HepG2 (cell line): ENCODE data around the gene IFT122. TPM values are rescaled to one million over a fixed set of nuclear protein-coding genes. Genes with fewer than 3 reads are reported as not detected.
A peak's percentile ranks its signal among the peaks of the same experiment; 100 is the strongest.

Experiments
- ADNP ChIP-seq: sonication (generic); formaldehyde crosslinking; IDR thresholded peaks from 2 replicates; pipeline ENCODE4 v1.4.0; 2020; ENCODE audit warnings: missing genetic modification reagents
- ETV5 ChIP-seq: IDR thresholded peaks from 2 replicates; pipeline ENCODE4 v1.6.1; 2018; ENCODE audit warnings: missing biosample characterization, missing genetic modification reagents, inconsistent platforms, borderline replicate concordance
- FOXA3 ChIP-seq: IDR thresholded peaks from 2 replicates; pipeline ENCODE4 v1.6.1; 2016; ENCODE audit warnings: missing genetic modification reagents, missing compliant biosample characterization
- KMT2B ChIP-seq: IDR thresholded peaks from 2 replicates; pipeline ENCODE4 v1.6.1; 2016; ENCODE audit warnings: missing genetic modification reagents, missing compliant biosample characterization
- MAFF ChIP-seq: IDR thresholded peaks from 2 replicates; pipeline ENCODE4 v1.6.1; 2011; ENCODE audit warnings: low read depth, low read length, improper control_type of control experiment
- MAFK ChIP-seq, 2 experiments: IDR thresholded peaks in 1 of 2; conservative IDR thresholded peaks in 1 of 2; 2 replicates each; pipeline ENCODE4 v1.6.1; 2011; ENCODE audit warnings: improper control_type of control experiment in 2 of 2, low read length in 2 of 2
- NCOA1 ChIP-seq: sonication (generic); formaldehyde crosslinking; IDR thresholded peaks from 2 replicates; pipeline ENCODE4 v1.9.0; 2021; ENCODE audit warnings: missing genetic modification reagents
- PRMT3 ChIP-seq: sonication (generic); formaldehyde crosslinking; IDR thresholded peaks from 2 replicates; pipeline ENCODE4 v1.8.1; 2022; ENCODE audit warnings: low read depth, mild to moderate bottlenecking, moderate library complexity, missing genetic modification reagents, borderline replicate concordance
- RARG ChIP-seq: sonication (generic); formaldehyde crosslinking; IDR thresholded peaks from 2 replicates; pipeline ENCODE4 v1.4.0; 2020; ENCODE audit warnings: low read depth, mild to moderate bottlenecking, missing genetic modification reagents
- RBAK ChIP-seq: sonication (generic); formaldehyde crosslinking; IDR thresholded peaks from 2 replicates; pipeline ENCODE4 v1.5.1; 2020; ENCODE audit warnings: mild to moderate bottlenecking, missing genetic modification reagents
- TMF1 ChIP-seq: sonication (generic); formaldehyde crosslinking; IDR thresholded peaks from 2 replicates; pipeline ENCODE4 v1.8.1; 2022; ENCODE audit warnings: low read depth, missing genetic modification reagents
- ZNF251 ChIP-seq: sonication (generic); formaldehyde crosslinking; IDR thresholded peaks from 2 replicates; pipeline ENCODE4 v1.9.0; 2021; ENCODE audit warnings: mild to moderate bottlenecking, missing genetic modification reagents
- ZNF44 ChIP-seq: sonication (generic); formaldehyde crosslinking; IDR thresholded peaks from 2 replicates; pipeline ENCODE4 v1.5.1; 2020; ENCODE audit warnings: mild to moderate bottlenecking, missing genetic modification reagents
- ZNF563 ChIP-seq: sonication (generic); formaldehyde crosslinking; IDR thresholded peaks from 2 replicates; pipeline ENCODE4 v1.8.0; 2022; ENCODE audit warnings: mild to moderate bottlenecking, moderate library complexity, missing genetic modification reagents
- polyA plus RNA-seq, 8 experiments: library from polyadenylated mRNA; depleted of rRNA in 3 of 8; stranded (reverse) in 7 of 8; unstranded in 1 of 8; fragments of >200 nt; fragmentation: Illumina TruSeq in 4 of 8; extraction: Trizol in 4 of 8; gene quantifications; 2 replicates each; pipeline versions ENCODE4 v1.2.1 to v1.2.3, GENCODE V29; 2011 to 2016; ENCODE audit warnings: low read depth in 4 of 8, missing spikeins in 1 of 8, mixed read lengths in 1 of 8; ENCODE audit not compliant: insufficient read depth in 1 of 8
- total RNA-seq, 5 experiments: library from RNA; depleted of rRNA; stranded (reverse); fragments of >200 nt; fragmentation: Illumina TruSeq; extraction: Trizol; gene quantifications; 2 replicates each; pipeline ENCODE4 v1.2.3, GENCODE V29; 2016; ENCODE audit warnings: low read depth in 1 of 5
- TF ChIP-seq, protein P1 (sequence below): sonication (generic); formaldehyde crosslinking; IDR thresholded peaks from 2 replicates; pipeline ENCODE4 v1.5.1; 2020; ENCODE audit warnings: missing genetic modification reagents, mild to moderate bottlenecking, borderline replicate concordance
- TF ChIP-seq, protein P2 (sequence below): sonication (generic); formaldehyde crosslinking; IDR thresholded peaks from 2 replicates; pipeline ENCODE4 v1.5.1; 2020; ENCODE audit warnings: missing genetic modification reagents, mild to moderate bottlenecking, borderline replicate concordance
- TF ChIP-seq, protein P3 (sequence below): IDR thresholded peaks from 2 replicates; pipeline ENCODE4 v1.6.1; 2016; ENCODE audit warnings: low read depth
- TF ChIP-seq, protein P4 (sequence below): sonication (generic); formaldehyde crosslinking; IDR thresholded peaks from 2 replicates; pipeline ENCODE4 v1.9.0; 2021; ENCODE audit warnings: missing genetic modification reagents, borderline replicate concordance
- TF ChIP-seq, protein P5 (sequence below): sonication (generic); formaldehyde crosslinking; conservative IDR thresholded peaks from 2 replicates; pipeline ENCODE4 v1.8.0; 2022; ENCODE audit warnings: missing genetic modification reagents
- TF ChIP-seq, protein P6 (sequence below): sonication (generic); formaldehyde crosslinking; IDR thresholded peaks from 2 replicates; pipeline ENCODE4 v1.4.0; 2020; ENCODE audit warnings: mild to moderate bottlenecking, missing genetic modification reagents, borderline replicate concordance

IFT122 gene
- total and polyA plus RNA-seq, 2 of the 13 experiments (the other 11 are each of a cell fraction or from before 2014, with no cell fraction given) = 10.1 to 10.3 TPM

DNA sequence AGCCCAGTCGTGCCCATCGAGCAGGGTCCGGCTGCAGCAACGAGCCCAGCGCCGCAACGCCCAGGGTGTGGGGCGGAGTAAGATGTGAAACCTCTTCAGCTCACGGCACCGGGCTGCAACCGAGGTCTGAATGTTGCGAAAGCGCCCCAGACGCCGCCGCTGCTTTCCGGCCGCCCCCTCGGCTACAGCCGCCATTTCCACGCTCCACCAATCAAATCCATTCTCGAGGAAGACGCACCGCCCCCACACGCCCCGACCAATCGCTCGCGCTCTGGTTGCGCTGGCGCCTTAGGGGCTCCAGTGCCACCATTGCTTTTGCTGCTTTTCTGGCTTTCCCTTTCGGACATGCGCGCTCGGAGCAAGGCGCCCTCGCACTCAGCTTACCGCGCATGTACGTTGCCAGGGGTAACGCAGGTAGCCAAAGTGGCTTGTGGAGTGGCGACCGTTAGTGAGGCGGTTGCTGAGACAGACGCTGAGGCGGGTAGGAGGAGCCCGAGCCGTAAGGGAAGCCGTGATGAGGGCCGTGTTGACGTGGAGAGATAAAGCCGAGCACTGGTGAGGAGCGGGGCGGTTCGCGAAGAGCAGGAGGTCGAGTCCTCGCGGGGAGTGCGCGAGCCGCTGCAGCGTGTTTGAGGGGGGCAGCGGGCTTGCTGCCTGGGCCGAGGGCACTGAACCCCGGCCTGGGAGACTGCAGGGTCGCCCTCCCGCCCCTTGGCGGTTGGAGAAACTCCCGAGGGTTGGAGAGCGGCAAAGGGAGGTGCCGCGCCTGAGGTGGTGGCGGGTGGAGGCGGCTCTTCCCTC, at the start of gene IFT122, which contains the start of gene MBD4 (continued):
- TF ChIP-seq ZNF251 (CRISPR knock-in tag) (no peak), KMT2B (CRISPR knock-in tag) (peak; percentile 88), ZNF563 (CRISPR knock-in tag) (peak; percentile 45), PRMT3 (CRISPR knock-in tag) (no peak), MAFF (peak; percentile 10; the same call in 1 of the 2 replicates), ZNF44 (peak; percentile 69; the same call in 1 of the 2 replicates), ETV5 (peak; percentile 41; the same call in 1 of the 2 replicates), NCOA1 (CRISPR knock-in tag) (no peak), FOXA3 (CRISPR knock-in tag) (no peak), TMF1 (CRISPR knock-in tag) (peak; percentile 16; the same call in 1 of the 2 replicates), ADNP (CRISPR knock-in tag) (no peak), MAFK (conservative IDR thresholded peaks at IDR 0.05 in 1 of 2, IDR thresholded peaks at IDR 0.05 in 1 of 2; ENCODE audit: low read length in 2 of 2) (no peak), RBAK (CRISPR knock-in tag) (no peak; the same call in 1 of the 2 replicates), RARG (CRISPR knock-in tag) (0 out of 2 replicates have a peak, but pooled peaks have one; percentile 22)
- TF ChIP-seq, protein P1, sequence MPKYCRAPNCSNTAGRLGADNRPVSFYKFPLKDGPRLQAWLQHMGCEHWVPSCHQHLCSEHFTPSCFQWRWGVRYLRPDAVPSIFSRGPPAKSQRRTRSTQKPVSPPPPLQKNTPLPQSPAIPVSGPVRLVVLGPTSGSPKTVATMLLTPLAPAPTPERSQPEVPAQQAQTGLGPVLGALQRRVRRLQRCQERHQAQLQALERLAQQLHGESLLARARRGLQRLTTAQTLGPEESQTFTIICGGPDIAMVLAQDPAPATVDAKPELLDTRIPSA (CRISPR knock-in tag) = no peak
- TF ChIP-seq, protein P2, sequence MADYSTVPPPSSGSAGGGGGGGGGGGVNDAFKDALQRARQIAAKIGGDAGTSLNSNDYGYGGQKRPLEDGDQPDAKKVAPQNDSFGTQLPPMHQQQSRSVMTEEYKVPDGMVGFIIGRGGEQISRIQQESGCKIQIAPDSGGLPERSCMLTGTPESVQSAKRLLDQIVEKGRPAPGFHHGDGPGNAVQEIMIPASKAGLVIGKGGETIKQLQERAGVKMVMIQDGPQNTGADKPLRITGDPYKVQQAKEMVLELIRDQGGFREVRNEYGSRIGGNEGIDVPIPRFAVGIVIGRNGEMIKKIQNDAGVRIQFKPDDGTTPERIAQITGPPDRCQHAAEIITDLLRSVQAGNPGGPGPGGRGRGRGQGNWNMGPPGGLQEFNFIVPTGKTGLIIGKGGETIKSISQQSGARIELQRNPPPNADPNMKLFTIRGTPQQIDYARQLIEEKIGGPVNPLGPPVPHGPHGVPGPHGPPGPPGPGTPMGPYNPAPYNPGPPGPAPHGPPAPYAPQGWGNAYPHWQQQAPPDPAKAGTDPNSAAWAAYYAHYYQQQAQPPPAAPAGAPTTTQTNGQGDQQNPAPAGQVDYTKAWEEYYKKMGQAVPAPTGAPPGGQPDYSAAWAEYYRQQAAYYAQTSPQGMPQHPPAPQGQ (CRISPR knock-in tag) = no peak
- TF ChIP-seq, protein P3, sequence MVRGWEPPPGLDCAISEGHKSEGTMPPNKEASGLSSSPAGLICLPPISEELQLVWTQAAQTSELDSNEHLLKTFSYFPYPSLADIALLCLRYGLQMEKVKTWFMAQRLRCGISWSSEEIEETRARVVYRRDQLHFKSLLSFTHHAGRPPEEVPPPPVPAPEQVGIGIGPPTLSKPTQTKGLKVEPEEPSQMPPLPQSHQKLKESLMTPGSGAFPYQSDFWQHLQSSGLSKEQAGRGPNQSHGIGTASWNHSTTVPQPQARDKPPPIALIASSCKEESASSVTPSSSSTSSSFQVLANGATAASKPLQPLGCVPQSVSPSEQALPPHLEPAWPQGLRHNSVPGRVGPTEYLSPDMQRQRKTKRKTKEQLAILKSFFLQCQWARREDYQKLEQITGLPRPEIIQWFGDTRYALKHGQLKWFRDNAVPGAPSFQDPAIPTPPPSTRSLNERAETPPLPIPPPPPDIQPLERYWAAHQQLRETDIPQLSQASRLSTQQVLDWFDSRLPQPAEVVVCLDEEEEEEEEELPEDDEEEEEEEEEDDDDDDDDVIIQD (CRISPR knock-in tag) = peak; percentile 11; the same call in 1 of the 2 replicates
- TF ChIP-seq, protein P4, sequence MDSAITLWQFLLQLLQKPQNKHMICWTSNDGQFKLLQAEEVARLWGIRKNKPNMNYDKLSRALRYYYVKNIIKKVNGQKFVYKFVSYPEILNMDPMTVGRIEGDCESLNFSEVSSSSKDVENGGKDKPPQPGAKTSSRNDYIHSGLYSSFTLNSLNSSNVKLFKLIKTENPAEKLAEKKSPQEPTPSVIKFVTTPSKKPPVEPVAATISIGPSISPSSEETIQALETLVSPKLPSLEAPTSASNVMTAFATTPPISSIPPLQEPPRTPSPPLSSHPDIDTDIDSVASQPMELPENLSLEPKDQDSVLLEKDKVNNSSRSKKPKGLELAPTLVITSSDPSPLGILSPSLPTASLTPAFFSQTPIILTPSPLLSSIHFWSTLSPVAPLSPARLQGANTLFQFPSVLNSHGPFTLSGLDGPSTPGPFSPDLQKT (CRISPR knock-in tag) = no peak
- TF ChIP-seq, protein P5, sequence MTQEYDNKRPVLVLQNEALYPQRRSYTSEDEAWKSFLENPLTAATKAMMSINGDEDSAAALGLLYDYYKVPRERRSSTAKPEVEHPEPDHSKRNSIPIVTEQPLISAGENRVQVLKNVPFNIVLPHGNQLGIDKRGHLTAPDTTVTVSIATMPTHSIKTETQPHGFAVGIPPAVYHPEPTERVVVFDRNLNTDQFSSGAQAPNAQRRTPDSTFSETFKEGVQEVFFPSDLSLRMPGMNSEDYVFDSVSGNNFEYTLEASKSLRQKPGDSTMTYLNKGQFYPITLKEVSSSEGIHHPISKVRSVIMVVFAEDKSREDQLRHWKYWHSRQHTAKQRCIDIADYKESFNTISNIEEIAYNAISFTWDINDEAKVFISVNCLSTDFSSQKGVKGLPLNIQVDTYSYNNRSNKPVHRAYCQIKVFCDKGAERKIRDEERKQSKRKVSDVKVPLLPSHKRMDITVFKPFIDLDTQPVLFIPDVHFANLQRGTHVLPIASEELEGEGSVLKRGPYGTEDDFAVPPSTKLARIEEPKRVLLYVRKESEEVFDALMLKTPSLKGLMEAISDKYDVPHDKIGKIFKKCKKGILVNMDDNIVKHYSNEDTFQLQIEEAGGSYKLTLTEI (CRISPR knock-in tag) = no peak
- TF ChIP-seq, protein P6, sequence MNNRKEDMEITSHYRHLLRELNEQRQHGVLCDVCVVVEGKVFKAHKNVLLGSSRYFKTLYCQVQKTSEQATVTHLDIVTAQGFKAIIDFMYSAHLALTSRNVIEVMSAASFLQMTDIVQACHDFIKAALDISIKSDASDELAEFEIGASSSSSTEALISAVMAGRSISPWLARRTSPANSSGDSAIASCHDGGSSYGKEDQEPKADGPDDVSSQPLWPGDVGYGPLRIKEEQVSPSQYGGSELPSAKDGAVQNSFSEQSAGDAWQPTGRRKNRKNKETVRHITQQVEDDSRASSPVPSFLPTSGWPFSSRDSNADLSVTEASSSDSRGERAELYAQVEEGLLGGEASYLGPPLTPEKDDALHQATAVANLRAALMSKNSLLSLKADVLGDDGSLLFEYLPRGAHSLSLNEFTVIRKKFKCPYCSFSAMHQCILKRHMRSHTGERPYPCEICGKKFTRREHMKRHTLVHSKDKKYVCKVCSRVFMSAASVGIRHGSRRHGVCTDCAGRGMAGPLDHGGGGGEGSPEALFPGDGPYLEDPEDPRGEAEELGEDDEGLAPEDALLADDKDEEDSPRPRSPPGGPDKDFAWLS (CRISPR knock-in tag) = no peak
